Measurements from ENCODE around the gene CBFA2T3. TPM values are rescaled to one million over a fixed set of nuclear protein-coding genes. Genes with fewer than 3 reads are reported as not detected.

CBFA2T3 gene
- total and polyA plus RNA-seq, 2 of the 8 experiments (the other 6 are each of a cell fraction or from before 2014, with no cell fraction given), result 0.51 to 1.3 TPM

- POLR2A ChIA-PET (ENCODE audit: partially characterized antibody), result interaction anchor here (1.0 to 1.2 kb wide), 2 partner anchors 11 to 38 kb away, joined by 3 read pairs; no protein-coding TSS in a partner anchor
- Histone ChIP-seq H3K23me2 (ENCODE audit: low read depth, low read length) (peaks cover 2% of the 10 kb centered on the region), H2BK12ac (ENCODE audit: low read depth, low read length) (no peak overlapping the region), H4K20me1 (replicated peaks in 1 of 2; ENCODE audit: control insufficient read depth in 1 of 2, insufficient read depth in 2 of 2, low read length in 2 of 2) (peaks cover 0 to 11% of the 10 kb centered on the region in 2 experiments), H3K4me3 (ENCODE audit: extremely low read depth in 1 of 4, insufficient read depth in 2 of 4, low read depth in 3 of 4, low read length in 4 of 4) (no peak overlapping the region), H3K27ac (ENCODE audit: low read depth, low read length) (no peak overlapping the region), H3K79me1 (ENCODE audit: low read depth, low read length) (peaks cover 2% of the 10 kb centered on the region; the same call in 1 of the 2 replicates), H2BK120ac (replicated peaks; ENCODE audit: low read depth, low read length) (no peak overlapping the region), H2AFZ (ENCODE audit: low read length) (no peak overlapping the region), H3K23ac (ENCODE audit: insufficient read length) (no peak overlapping the region), H4K5ac (ENCODE audit: insufficient read length, low read depth, low read length) (no peak overlapping the region), H3K4me2 (ENCODE audit: insufficient read depth in 1 of 2, low read depth in 2 of 2, low read length in 2 of 2) (no peak overlapping the region), H2BK20ac (ENCODE audit: low read length) (no peak overlapping the region), H3K56ac (replicated peaks; ENCODE audit: insufficient read length, low read depth, low read length) (no peak overlapping the region), H3K27me3 (replicated peaks in 1 of 4; ENCODE audit: control insufficient read depth in 3 of 4, extremely low read depth in 1 of 4, insufficient read depth in 3 of 4, low read length in 3 of 4) (no peaks in the 10 kb centered on the region), H3K14ac (ENCODE audit: insufficient read length) (no peak overlapping the region), H4K8ac (ENCODE audit: extremely low read depth, insufficient read depth, low read length) (no peak overlapping the region), H3K79me2 (ENCODE audit: control insufficient read depth in 1 of 2, insufficient read depth in 2 of 2, low read length in 2 of 2) (peaks cover 0 to 10% of the 10 kb centered on the region in 2 experiments; a peak in 1 of 4 replicates), H2BK5ac (ENCODE audit: low read depth, low read length) (no peak overlapping the region), H2AK5ac (ENCODE audit: low read depth, low read length) (no peak overlapping the region), H3K9ac (replicated peaks in 1 of 4; ENCODE audit: extremely low read depth in 1 of 4, low read depth in 3 of 4, low read length in 3 of 4) (no peak overlapping the region), H3K36me3 (ENCODE audit: control insufficient read depth in 2 of 4, insufficient read depth in 4 of 4, low read length in 3 of 4) (peaks cover 0 to 2% (median 0%) of the 10 kb centered on the region in 4 experiments; a peak in 1 of 8 replicates), H2BK15ac (ENCODE audit: low read length) (no peak overlapping the region), H4K91ac (replicated peaks; ENCODE audit: insufficient read length, low read length) (no peak overlapping the region), H3K4me1 (replicated peaks in 1 of 4; ENCODE audit: control insufficient read depth in 3 of 4, insufficient read depth in 4 of 4, low read length in 3 of 4) (peaks cover 0 to 5% (median 3%) of the 10 kb centered on the region in 4 experiments; a peak in 5 of 7 replicates), H3K9me3 (ENCODE audit: insufficient read depth in 2 of 2, low read depth in 1 of 2, low read length in 1 of 2) (peaks cover 0 to 5% of the 10 kb centered on the region in 2 experiments; a peak in 1 of 4 replicates), H3K18ac (ENCODE audit: extremely low read depth, low read length) (no peak overlapping the region), H3K4ac (replicated peaks; ENCODE audit: insufficient read length, low read depth, low read length) (no peak overlapping the region)
- FAIRE-seq (no peak), DNase-seq (ENCODE audit: low read depth in 1 of 2, low spot score in 2 of 2) (no peak)
- CTCF ChIA-PET (ENCODE audit: partially characterized antibody), result interaction anchor here (0.8 to 1.7 kb wide), 8 partner anchors 9 to 363 kb away, joined by 3 to 6 read pairs (median 4); no protein-coding TSS in a partner anchor
- 93% methylated on average over 17 of the region's 17 CpGs; no CpG with 5 or more reads in 1 of the 2 experiments for WGBS, 2 experiments (ENCODE audit: extremely low coverage in 1 of 2, insufficient coverage in 1 of 2, insufficient read length in 1 of 2, insufficient replicate concordance in 2 of 2, low coverage in 1 of 2, low lambda C conversion rate in 2 of 2, missing lambda C conversion rate in 1 of 2)
- no peak for TF ChIP-seq SP1 (IDR thresholded peaks at IDR 0.05; ENCODE audit: low read depth, low read length)
- no peak for TF ChIP-seq JUND (IDR thresholded peaks at IDR 0.05; ENCODE audit: low read length)
- TF ChIP-seq BRCA1 (IDR thresholded peaks at IDR 0.05; ENCODE audit: low read depth, low read length), result no peak
Measured at GRCh38 chr16:88853325-88853941, 123.6 kb downstream of the CBFA2T3 start.
